NB4 (cell line): ENCODE measurements around the gene ABCD4.
A peak's percentile ranks its signal among the peaks of the same experiment; 100 is the strongest.

ENCODE experiments used
- DNase-seq: peaks from one replicate; pipeline ENCODE4 v3.0.0; 2010; ENCODE audit warnings: low read depth
- H3K4me3 ChIP-seq: one replicate; pipeline ENCODE4 v1.5.1; 2011; ENCODE audit warnings: mild to moderate bottlenecking, low read depth, low read length, moderate library complexity
- MYC ChIP-seq: IDR thresholded peaks from 2 replicates; pipeline ENCODE4 v1.6.1; 2011; ENCODE audit warnings: low read depth, low read length
- POLR2A ChIP-seq: IDR thresholded peaks from 2 replicates; pipeline ENCODE4 v1.6.1; 2011; ENCODE audit warnings: mild to moderate bottlenecking; ENCODE audit not compliant: insufficient read length; ENCODE audit errors: extremely low read depth
- TF ChIP-seq, protein P1 (sequence below): IDR thresholded peaks from one replicate; pipeline ENCODE4 v1.5.1; 2012; ENCODE audit warnings: low read depth, low read length
- TF ChIP-seq, protein P2 (sequence below): IDR thresholded peaks from 2 replicates; pipeline ENCODE4 v1.6.1; 2011; ENCODE audit warnings: low read depth, low read length

Gene ABCD4

DNA sequence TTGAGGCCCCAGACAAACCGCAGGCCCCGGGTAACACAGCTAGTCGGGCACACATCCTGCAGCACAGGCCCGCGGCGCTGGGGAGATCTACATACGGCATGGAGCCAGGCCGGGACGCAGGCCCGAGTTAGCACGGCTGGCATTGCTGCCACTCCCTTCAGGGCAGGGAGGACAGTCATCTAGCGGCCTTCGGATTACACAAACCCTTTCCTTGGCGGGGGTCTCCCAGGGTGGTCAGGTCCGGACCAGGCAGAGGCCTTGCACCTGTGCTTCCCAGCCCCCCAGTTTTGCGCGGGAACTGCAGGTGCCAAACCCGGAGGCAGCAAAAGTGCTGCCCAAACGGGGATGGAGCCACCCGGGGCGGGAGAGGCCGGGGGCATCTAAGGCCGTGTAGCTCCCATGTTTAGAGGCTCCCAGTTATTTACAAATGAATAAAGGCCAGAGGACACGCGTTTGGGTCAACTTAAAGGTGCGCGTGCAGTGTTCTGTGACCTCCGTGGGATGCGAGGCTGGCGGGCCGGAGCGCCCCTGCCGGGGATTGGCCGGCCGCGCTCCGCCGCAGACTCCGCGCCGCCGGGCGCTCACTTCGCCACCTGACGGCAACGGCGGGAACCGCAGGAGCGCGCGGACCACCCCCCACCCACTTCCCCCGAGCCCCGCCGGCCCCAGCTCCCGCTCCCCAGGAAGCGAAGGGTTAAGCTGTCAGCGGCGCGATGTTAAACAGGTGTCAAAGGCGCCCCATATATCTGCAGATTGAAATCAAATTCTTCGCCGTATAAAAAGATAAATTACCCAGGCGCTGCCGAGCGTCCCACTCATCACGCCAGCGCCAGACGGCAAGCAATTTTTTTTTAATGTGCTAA, 45.4 kb downstream of the ABCD4 start:
- TF ChIP-seq POLR2A = no peak
- TF ChIP-seq, protein P1, sequence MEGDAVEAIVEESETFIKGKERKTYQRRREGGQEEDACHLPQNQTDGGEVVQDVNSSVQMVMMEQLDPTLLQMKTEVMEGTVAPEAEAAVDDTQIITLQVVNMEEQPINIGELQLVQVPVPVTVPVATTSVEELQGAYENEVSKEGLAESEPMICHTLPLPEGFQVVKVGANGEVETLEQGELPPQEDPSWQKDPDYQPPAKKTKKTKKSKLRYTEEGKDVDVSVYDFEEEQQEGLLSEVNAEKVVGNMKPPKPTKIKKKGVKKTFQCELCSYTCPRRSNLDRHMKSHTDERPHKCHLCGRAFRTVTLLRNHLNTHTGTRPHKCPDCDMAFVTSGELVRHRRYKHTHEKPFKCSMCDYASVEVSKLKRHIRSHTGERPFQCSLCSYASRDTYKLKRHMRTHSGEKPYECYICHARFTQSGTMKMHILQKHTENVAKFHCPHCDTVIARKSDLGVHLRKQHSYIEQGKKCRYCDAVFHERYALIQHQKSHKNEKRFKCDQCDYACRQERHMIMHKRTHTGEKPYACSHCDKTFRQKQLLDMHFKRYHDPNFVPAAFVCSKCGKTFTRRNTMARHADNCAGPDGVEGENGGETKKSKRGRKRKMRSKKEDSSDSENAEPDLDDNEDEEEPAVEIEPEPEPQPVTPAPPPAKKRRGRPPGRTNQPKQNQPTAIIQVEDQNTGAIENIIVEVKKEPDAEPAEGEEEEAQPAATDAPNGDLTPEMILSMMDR = peak; percentile 62
- DNase-seq = peak; percentile 57
- peak overlapping the region; percentile 42 for H3K4me3 ChIP-seq

DNA sequence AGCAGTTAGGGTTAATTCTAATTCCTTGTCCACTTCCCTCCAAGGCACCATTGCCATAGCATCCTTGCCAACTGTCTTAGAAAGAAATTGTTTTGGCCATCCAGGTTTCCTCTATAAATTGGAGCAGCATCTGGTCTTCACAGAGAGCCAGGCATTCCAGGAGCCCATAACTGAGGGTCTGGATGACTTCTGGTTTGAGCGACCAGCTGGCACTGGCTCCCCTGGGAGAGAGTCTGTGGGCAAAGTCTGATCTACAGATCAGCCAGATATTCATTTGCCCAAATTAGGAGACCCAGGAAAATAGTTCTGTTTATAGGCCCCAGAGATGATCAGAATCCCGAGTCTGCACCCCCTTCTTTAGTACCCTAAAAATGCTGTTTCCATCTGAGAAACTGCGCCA, 47.5 kb downstream of the ABCD4 start:
- TF ChIP-seq MYC = no peak
- TF ChIP-seq, protein P1 = no peak
- no peak for TF ChIP-seq POLR2A
- TF ChIP-seq, protein P2, sequence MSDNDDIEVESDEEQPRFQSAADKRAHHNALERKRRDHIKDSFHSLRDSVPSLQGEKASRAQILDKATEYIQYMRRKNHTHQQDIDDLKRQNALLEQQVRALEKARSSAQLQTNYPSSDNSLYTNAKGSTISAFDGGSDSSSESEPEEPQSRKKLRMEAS = no peak
- DNase-seq = no peak
- no peak overlapping the region for H3K4me3 ChIP-seq

DNA sequence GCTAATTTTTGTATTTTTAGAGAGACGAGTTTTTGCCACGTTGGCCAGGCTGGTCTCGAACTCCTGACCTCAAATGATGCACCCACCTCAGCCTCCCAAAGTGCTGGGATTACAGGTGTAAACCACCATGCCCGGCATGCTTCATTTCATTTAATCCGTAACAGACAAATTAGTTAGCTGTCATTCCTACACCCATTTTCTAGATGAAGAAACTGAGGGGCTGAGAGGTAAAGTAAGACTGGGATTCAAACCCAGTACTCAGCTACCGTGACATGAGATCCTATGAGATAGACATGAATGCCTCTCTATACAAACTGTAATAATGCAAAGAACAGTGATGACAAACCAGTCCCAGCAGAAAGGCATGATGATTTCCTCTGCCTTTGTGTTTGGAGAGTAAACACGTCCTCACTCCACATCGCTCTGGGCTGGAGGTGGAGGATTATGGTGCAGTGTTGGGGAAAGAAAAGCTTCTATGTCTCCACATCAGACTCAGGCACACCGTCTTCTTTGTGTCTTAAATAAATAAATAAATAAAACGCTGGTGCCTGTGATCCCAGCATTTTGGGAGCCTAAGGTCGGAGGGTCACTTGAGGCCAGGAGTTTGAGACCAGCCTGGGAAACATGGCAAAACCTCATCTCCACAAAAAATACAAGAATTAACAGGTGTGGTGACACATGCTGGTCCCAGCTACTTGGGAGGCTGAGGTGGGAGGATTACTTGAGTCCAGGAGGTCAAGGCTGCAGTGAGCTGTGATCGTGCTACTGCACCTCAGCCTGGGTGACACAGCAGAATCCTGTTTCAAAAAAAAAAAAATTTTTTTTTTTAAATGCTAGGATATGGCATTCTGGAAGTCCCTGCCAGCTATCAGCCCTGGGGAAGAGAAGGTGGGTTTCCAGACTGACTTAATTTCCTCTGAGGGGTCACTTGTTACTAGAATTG, 53.0 kb downstream of the ABCD4 start:
- no peak overlapping the region for H3K4me3 ChIP-seq
- TF ChIP-seq, protein P2 = no peak
- TF ChIP-seq POLR2A = no peak
- no peak for TF ChIP-seq MYC
- TF ChIP-seq, protein P1 = no peak
- DNase-seq = no peak

DNA sequence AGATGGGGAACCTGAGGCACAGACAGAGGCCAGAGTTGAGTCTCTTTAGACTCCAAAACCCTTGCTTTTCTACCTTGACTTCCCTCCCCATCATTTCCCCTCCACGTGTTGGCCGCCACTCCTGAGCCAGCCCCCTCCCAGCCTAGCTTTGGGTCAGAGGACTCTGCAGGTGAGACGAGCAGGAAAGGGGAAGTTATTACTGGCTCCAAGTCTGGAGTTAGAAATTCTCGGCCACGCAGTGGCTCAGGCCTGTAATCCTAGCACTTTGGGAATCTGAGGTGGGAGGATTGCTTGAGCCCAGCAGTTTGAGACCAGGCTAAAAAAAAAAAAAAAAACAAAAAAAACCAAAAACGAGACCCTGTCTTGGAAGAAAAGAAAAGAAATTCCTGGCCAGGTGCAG, 54.7 kb downstream of the ABCD4 start:
- no peak for DNase-seq
- H3K4me3 ChIP-seq = no peak overlapping the region
- TF ChIP-seq, protein P1 = no peak

DNA sequence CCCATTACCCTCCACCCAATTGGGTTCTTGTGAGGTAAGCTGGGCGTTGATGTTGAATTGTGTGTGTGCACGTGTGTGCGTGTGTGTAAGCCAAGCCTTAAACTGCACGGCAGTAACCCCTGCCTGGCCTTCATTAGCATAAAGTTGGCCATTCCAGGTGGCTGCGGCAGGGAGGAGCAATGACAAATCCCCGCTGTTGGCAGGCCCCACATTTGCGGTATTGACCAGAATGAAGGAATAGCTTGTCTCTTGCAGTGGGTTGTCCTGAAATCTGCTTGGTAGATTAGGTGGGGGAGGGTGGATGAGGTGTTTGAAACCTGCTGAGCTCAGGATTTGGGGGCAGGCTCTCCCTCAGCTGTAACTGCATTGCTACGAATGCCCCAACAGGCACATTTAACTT, 56.2 kb downstream of the ABCD4 start:
- DNase-seq = no peak
- TF ChIP-seq, protein P2 = no peak
- TF ChIP-seq, protein P1 = no peak
- TF ChIP-seq MYC (no peak), POLR2A (no peak)
- H3K4me3 ChIP-seq = no peak overlapping the region
